HK-2 (cell line): ENCODE measurements around the gene PTPRG.

Source experiments
- DNase-seq: peaks from one replicate; pipeline ENCODE4 v3.0.0-alpha.2; 2018; ENCODE audit not compliant: unreplicated experiment

The PTPRG gene

GRCh38 chr3:61650719-61651410, 89.5 kb downstream of the PTPRG start:
- DNase-seq: no peak

- no peak for DNase-seq
Measured at GRCh38 chr3:61657689-61658088, 96.3 kb downstream of the PTPRG start.

GRCh38 chr3:61662861-61663260, 101.5 kb downstream of the PTPRG start:
- no peak for DNase-seq

- no peak for DNase-seq
Measured at GRCh38 chr3:61663356-61664104, 102.2 kb downstream of the PTPRG start.

GRCh38 chr3:61664105-61664482, 102.7 kb downstream of the PTPRG start:
- peak; percentile 28 for DNase-seq

- DNase-seq: no peak
Measured at GRCh38 chr3:61665121-61665520, 103.8 kb downstream of the PTPRG start.

- no peak for DNase-seq
Measured at GRCh38 chr3:61665987-61666386, 104.6 kb downstream of the PTPRG start.

- no peak for DNase-seq
Measured at GRCh38 chr3:61666615-61667330, 105.4 kb downstream of the PTPRG start.

GRCh38 chr3:61667383-61667782, 106.0 kb downstream of the PTPRG start:
- DNase-seq: no peak

- no peak for DNase-seq
Measured at GRCh38 chr3:61667814-61668213, 106.4 kb downstream of the PTPRG start.

- DNase-seq: no peak
Measured at GRCh38 chr3:61668317-61668864, 107.0 kb downstream of the PTPRG start.

- DNase-seq: no peak
Measured at GRCh38 chr3:61669203-61669602, 107.8 kb downstream of the PTPRG start.

GRCh38 chr3:61669668-61670299, 108.4 kb downstream of the PTPRG start:
- DNase-seq: no peak

- no peak for DNase-seq
Measured at GRCh38 chr3:61673651-61674050, 112.3 kb downstream of the PTPRG start.

GRCh38 chr3:61674596-61674995, 113.2 kb downstream of the PTPRG start:
- no peak for DNase-seq

- no peak for DNase-seq
Measured at GRCh38 chr3:61679026-61679425, 117.7 kb downstream of the PTPRG start.

- no peak for DNase-seq
Measured at GRCh38 chr3:61680617-61681016, 119.2 kb downstream of the PTPRG start.

- DNase-seq: no peak
Measured at GRCh38 chr3:61681636-61682035, 120.3 kb downstream of the PTPRG start.

- no peak for DNase-seq
Measured at GRCh38 chr3:61682671-61683548, 121.5 kb downstream of the PTPRG start.

GRCh38 chr3:61683549-61684236, 122.3 kb downstream of the PTPRG start:
- no peak for DNase-seq
